ENCODE data around the gene SH3GLB2.

Gene SH3GLB2

DNA sequence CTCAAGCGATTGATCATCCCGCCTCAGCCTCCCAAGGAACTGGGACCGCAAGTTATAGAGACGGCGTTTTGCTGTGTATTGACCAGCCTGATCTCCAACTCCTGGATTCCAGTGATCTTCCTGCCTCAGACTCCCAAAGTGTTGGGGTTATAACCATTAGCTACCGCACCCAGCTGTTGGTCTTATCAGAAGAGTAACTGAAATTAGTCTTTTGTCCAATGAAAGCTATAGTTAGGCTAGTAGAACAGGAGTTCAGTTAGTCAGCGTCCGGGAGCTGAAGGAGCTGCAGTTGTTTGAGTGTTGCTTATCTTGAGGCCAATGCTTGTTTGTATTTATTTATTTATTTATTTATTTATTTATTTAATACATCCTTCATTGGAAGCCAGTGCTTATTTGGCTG, 5.1 kb upstream of the SH3GLB2 start:
- H3K79me2 ChIP-seq (ENCODE audit: insufficient read depth, low read length), result peaks cover 12% of the 10 kb centered on the region
- peaks cover 27% of the 10 kb centered on the region for H3K4me1 ChIP-seq (ENCODE audit: insufficient read depth, low read length, severe bottlenecking)
- no peaks in the 10 kb centered on the region for H4K20me1 ChIP-seq (ENCODE audit: insufficient read depth, low read length)
- no peaks in the 10 kb centered on the region for H3K9me3 ChIP-seq (ENCODE audit: low read length)
- no peaks in the 10 kb centered on the region for H3K9me2 ChIP-seq (ENCODE audit: low read depth, low read length)
- H3K4me3 ChIP-seq (ENCODE audit: low read depth, low read length, poor library complexity, severe bottlenecking), result no peak overlapping the region
- no peaks in the 10 kb centered on the region for H3F3A ChIP-seq (ENCODE audit: insufficient read depth, low read length)
- H3K4me2 ChIP-seq (ENCODE audit: low read length), result no peak overlapping the region
- TF ChIP-seq, protein P1, sequence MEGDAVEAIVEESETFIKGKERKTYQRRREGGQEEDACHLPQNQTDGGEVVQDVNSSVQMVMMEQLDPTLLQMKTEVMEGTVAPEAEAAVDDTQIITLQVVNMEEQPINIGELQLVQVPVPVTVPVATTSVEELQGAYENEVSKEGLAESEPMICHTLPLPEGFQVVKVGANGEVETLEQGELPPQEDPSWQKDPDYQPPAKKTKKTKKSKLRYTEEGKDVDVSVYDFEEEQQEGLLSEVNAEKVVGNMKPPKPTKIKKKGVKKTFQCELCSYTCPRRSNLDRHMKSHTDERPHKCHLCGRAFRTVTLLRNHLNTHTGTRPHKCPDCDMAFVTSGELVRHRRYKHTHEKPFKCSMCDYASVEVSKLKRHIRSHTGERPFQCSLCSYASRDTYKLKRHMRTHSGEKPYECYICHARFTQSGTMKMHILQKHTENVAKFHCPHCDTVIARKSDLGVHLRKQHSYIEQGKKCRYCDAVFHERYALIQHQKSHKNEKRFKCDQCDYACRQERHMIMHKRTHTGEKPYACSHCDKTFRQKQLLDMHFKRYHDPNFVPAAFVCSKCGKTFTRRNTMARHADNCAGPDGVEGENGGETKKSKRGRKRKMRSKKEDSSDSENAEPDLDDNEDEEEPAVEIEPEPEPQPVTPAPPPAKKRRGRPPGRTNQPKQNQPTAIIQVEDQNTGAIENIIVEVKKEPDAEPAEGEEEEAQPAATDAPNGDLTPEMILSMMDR (IDR thresholded peaks at IDR 0.05; ENCODE audit: low read length), result no peak
- TF ChIP-seq EZH2 (IDR thresholded peaks at IDR 0.05; ENCODE audit: borderline replicate concordance, low read length), result no peak
- no peaks in the 10 kb centered on the region for H3K27me3 ChIP-seq (ENCODE audit: insufficient read depth, low read length)
- no peak overlapping the region for H2AFZ ChIP-seq (ENCODE audit: low read length)
- H3K9ac ChIP-seq (ENCODE audit: low read length), result no peak overlapping the region
- H3K36me3 ChIP-seq (ENCODE audit: insufficient read depth, low read length), result no peaks in the 10 kb centered on the region
- H3K27ac ChIP-seq (ENCODE audit: low read depth, low read length, poor library complexity, severe bottlenecking), result no peak overlapping the region

DNA sequence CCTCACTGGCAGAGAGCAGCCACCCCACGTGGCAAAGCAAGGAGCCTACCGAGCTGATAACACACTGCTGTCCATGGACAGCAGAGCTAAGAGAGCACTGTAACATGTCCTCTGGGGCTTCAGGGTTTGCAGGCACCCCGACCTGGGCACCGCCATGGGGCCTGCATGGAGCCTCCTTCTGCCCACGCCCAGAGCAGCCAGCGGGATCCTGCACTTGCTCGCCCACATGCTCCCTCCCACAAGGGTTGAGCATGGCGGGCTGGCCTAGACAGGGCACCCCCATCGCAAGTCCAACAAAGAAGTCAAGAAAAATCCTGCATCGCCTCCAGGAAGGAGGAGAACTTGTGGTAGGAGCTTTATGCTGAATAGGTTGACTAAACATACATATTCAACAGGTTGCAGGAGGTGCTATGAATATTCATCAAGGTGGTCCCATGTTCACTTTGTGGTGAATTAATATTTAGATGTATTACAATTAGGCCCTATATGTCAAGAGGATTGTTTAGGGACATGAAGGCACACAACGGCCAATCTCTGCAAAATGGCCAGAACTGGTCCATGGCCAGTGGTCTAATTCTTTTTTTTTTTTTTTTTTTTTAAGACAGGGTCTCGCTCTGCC, 4.5 kb upstream of the SH3GLB2 start:
- Histone ChIP-seq H3K79me2 (ENCODE audit: insufficient read depth, low read length) (peaks cover 9% of the 10 kb centered on the region), H3K9me3 (ENCODE audit: low read length) (no peaks in the 10 kb centered on the region), H3K36me3 (ENCODE audit: insufficient read depth, low read length) (no peaks in the 10 kb centered on the region), H2AFZ (ENCODE audit: low read length) (no peak overlapping the region), H3K4me3 (ENCODE audit: low read depth, low read length, poor library complexity, severe bottlenecking) (no peak overlapping the region), H3K27ac (ENCODE audit: low read depth, low read length, poor library complexity, severe bottlenecking) (no peak overlapping the region), H3F3A (ENCODE audit: insufficient read depth, low read length) (no peaks in the 10 kb centered on the region), H4K20me1 (ENCODE audit: insufficient read depth, low read length) (no peaks in the 10 kb centered on the region), H3K9me2 (ENCODE audit: low read depth, low read length) (no peaks in the 10 kb centered on the region), H3K9ac (ENCODE audit: low read length) (no peak overlapping the region), H3K4me2 (ENCODE audit: low read length) (no peak overlapping the region), H3K27me3 (ENCODE audit: insufficient read depth, low read length) (no peaks in the 10 kb centered on the region), H3K4me1 (ENCODE audit: insufficient read depth, low read length, severe bottlenecking) (peaks cover 21% of the 10 kb centered on the region)
- TF ChIP-seq, protein P1 (IDR thresholded peaks at IDR 0.05; ENCODE audit: low read length), result no peak
- no peak for TF ChIP-seq EZH2 (IDR thresholded peaks at IDR 0.05; ENCODE audit: borderline replicate concordance, low read length)

DNA sequence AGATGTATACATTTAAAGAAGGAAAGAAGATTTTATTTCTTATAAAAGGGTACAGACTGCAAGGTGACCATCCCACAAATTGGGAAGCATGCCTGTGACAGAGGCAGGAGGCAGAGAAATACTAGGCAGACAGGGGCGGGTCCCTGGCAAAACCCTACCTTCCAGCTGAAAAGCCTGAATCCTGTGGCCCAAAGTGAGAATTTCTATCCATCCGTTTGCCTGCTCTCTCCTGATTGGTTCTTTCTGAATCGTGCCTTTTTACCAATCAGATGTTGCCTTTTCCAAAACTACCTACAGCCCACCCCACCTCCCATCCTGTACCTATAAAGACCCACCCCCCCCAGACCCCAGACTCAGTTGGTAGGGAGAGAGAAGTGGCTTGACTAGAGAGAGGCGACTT, 3.4 kb upstream of the SH3GLB2 start:
- Histone ChIP-seq H3K9ac (ENCODE audit: low read length) (no peak overlapping the region), H3K4me1 (ENCODE audit: insufficient read depth, low read length, severe bottlenecking) (peaks cover 25% of the 10 kb centered on the region), H4K20me1 (ENCODE audit: insufficient read depth, low read length) (no peaks in the 10 kb centered on the region), H3K9me3 (ENCODE audit: low read length) (no peaks in the 10 kb centered on the region), H3F3A (ENCODE audit: insufficient read depth, low read length) (no peaks in the 10 kb centered on the region), H3K4me2 (ENCODE audit: low read length) (no peak overlapping the region), H3K27me3 (ENCODE audit: insufficient read depth, low read length) (no peaks in the 10 kb centered on the region), H3K9me2 (ENCODE audit: low read depth, low read length) (no peaks in the 10 kb centered on the region), H3K4me3 (ENCODE audit: low read depth, low read length, poor library complexity, severe bottlenecking) (no peak overlapping the region), H3K36me3 (ENCODE audit: insufficient read depth, low read length) (no peaks in the 10 kb centered on the region), H3K27ac (ENCODE audit: low read depth, low read length, poor library complexity, severe bottlenecking) (no peak overlapping the region), H3K79me2 (ENCODE audit: insufficient read depth, low read length) (peaks cover 11% of the 10 kb centered on the region; the same call in 1 of the 2 replicates), H2AFZ (ENCODE audit: low read length) (no peak overlapping the region)
- TF ChIP-seq, protein P1 (IDR thresholded peaks at IDR 0.05; ENCODE audit: low read length), result no peak
- TF ChIP-seq EZH2 (IDR thresholded peaks at IDR 0.05; ENCODE audit: borderline replicate concordance, low read length), result no peak

All from OCI-LY1 (cell line).